ENCODE measurements around the gene ARHGEF12. TPM values are rescaled to one million over a fixed set of nuclear protein-coding genes. Genes with fewer than 3 reads are reported as not detected.

ARHGEF12 gene
- total and polyA plus RNA-seq, 2 experiments from 2014 or later = 9.0 to 38.9 TPM

DNA sequence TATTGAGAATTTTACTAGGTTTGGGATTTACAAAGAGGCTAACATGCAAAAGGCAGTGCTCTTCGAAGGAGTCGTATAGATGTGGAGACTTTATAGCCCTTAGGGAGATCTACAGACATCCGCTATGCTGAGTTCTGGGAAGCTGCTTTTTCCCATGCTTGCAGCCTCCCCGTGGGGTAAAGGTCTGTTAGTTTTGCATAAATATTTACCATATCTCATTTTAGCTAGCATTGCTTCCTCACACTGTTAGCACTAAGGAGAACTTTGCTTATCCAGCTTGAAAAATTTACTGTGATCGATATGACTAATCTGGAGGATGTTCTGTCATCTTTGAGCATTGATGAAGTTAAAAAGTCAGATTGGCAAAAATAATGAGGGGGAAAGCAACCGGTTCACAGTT, 18.6 kb downstream of the ARHGEF12 start:
- Histone ChIP-seq H3K9me2 (ENCODE audit: insufficient read depth) (peaks cover 8% of the 10 kb centered on the region; the same call in 1 of the 2 replicates), H3K4me1 (ENCODE audit: insufficient read depth) (no peaks in the 10 kb centered on the region), H3K27ac (ENCODE audit: low read depth) (no peak overlapping the region), H3K4me3 (no peak overlapping the region), H3F3A (replicated peaks; ENCODE audit: low read depth) (no peaks in the 10 kb centered on the region), H3K36me3 (ENCODE audit: insufficient read depth) (no peaks in the 10 kb centered on the region), H3K27me3 (ENCODE audit: insufficient read depth) (no peaks in the 10 kb centered on the region), H3K4me2 (no peak overlapping the region), H4K20me1 (replicated peaks; ENCODE audit: insufficient read depth) (no peaks in the 10 kb centered on the region; the same call in 1 of the 2 replicates), H2AFZ (no peak overlapping the region), H3K79me2 (replicated peaks; ENCODE audit: insufficient read depth) (peaks cover 90% of the 10 kb centered on the region)
- peak; percentile 54 for ATAC-seq
- Mint-ChIP-seq H3K36me3 (ENCODE audit: low read depth) (peaks cover 4% of the 10 kb centered on the region; the same call in 2 of the 3 replicates), H3K4me1 (peaks cover 25% of the 10 kb centered on the region), H3K4me3 (no peak overlapping the region), H3K9me3 (peaks cover under 1% of the 10 kb centered on the region; the same call in 1 of the 3 replicates), H3K27ac (no peak overlapping the region; the same call in 1 of the 2 replicates), H3K27me3 (ENCODE audit: insufficient read depth, low read depth, poor library complexity) (peaks cover 2% of the 10 kb centered on the region)
- no peak for DNase-seq (ENCODE audit: low spot score)
- TF ChIP-seq, protein P1, sequence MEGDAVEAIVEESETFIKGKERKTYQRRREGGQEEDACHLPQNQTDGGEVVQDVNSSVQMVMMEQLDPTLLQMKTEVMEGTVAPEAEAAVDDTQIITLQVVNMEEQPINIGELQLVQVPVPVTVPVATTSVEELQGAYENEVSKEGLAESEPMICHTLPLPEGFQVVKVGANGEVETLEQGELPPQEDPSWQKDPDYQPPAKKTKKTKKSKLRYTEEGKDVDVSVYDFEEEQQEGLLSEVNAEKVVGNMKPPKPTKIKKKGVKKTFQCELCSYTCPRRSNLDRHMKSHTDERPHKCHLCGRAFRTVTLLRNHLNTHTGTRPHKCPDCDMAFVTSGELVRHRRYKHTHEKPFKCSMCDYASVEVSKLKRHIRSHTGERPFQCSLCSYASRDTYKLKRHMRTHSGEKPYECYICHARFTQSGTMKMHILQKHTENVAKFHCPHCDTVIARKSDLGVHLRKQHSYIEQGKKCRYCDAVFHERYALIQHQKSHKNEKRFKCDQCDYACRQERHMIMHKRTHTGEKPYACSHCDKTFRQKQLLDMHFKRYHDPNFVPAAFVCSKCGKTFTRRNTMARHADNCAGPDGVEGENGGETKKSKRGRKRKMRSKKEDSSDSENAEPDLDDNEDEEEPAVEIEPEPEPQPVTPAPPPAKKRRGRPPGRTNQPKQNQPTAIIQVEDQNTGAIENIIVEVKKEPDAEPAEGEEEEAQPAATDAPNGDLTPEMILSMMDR (conservative IDR thresholded peaks at IDR 0.05; ENCODE audit: low read depth in 2 of 2) = no peak
- TF ChIP-seq NANOG (IDR thresholded peaks at IDR 0.05; ENCODE audit: borderline replicate concordance) = no peak
- TF ChIP-seq CREB1 (CRISPR knock-in tag; IDR thresholded peaks at IDR 0.05; ENCODE audit: low read depth) = no peak
- TF ChIP-seq, protein P2, sequence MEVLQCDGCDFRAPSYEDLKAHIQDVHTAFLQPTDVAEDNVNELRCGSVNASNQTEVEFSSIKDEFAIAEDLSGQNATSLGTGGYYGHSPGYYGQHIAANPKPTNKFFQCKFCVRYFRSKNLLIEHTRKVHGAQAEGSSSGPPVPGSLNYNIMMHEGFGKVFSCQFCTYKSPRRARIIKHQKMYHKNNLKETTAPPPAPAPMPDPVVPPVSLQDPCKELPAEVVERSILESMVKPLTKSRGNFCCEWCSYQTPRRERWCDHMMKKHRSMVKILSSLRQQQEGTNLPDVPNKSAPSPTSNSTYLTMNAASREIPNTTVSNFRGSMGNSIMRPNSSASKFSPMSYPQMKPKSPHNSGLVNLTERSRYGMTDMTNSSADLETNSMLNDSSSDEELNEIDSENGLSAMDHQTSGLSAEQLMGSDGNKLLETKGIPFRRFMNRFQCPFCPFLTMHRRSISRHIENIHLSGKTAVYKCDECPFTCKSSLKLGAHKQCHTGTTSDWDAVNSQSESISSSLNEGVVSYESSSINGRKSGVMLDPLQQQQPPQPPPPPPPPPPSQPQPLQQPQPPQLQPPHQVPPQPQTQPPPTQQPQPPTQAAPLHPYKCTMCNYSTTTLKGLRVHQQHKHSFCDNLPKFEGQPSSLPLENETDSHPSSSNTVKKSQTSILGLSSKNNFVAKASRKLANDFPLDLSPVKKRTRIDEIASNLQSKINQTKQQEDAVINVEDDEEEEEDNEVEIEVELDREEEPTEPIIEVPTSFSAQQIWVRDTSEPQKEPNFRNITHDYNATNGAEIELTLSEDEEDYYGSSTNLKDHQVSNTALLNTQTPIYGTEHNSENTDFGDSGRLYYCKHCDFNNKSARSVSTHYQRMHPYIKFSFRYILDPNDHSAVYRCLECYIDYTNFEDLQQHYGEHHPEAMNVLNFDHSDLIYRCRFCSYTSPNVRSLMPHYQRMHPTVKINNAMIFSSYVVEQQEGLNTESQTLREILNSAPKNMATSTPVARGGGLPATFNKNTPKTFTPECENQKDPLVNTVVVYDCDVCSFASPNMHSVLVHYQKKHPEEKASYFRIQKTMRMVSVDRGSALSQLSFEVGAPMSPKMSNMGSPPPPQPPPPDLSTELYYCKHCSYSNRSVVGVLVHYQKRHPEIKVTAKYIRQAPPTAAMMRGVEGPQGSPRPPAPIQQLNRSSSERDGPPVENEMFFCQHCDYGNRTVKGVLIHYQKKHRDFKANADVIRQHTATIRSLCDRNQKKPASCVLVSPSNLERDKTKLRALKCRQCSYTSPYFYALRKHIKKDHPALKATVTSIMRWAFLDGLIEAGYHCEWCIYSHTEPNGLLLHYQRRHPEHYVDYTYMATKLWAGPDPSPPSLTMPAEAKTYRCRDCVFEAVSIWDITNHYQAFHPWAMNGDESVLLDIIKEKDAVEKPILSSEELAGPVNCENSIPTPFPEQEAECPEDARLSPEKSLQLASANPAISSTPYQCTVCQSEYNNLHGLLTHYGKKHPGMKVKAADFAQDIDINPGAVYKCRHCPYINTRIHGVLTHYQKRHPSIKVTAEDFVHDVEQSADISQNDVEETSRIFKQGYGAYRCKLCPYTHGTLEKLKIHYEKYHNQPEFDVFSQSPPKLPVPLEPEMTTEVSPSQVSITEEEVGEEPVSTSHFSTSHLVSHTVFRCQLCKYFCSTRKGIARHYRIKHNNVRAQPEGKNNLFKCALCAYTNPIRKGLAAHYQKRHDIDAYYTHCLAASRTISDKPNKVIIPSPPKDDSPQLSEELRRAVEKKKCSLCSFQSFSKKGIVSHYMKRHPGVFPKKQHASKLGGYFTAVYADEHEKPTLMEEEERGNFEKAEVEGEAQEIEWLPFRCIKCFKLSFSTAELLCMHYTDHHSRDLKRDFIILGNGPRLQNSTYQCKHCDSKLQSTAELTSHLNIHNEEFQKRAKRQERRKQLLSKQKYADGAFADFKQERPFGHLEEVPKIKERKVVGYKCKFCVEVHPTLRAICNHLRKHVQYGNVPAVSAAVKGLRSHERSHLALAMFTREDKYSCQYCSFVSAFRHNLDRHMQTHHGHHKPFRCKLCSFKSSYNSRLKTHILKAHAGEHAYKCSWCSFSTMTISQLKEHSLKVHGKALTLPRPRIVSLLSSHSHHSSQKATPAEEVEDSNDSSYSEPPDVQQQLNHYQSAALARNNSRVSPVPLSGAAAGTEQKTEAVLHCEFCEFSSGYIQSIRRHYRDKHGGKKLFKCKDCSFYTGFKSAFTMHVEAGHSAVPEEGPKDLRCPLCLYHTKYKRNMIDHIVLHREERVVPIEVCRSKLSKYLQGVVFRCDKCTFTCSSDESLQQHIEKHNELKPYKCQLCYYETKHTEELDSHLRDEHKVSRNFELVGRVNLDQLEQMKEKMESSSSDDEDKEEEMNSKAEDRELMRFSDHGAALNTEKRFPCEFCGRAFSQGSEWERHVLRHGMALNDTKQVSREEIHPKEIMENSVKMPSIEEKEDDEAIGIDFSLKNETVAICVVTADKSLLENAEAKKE (CRISPR knock-in tag; IDR thresholded peaks at IDR 0.05) = no peak
- no peak for TF ChIP-seq ZNF331 (CRISPR knock-in tag; IDR thresholded peaks at IDR 0.05; ENCODE audit: low read depth)
- TF ChIP-seq POLR2AphosphoS5 (IDR thresholded peaks at IDR 0.05; ENCODE audit: low read depth) = no peak
- TF ChIP-seq EZH2 (IDR thresholded peaks at IDR 0.05; ENCODE audit: low read depth, unreplicated experiment) = no peak
- no peak for TF ChIP-seq EZH2phosphoT487 (IDR thresholded peaks at IDR 0.05; ENCODE audit: unreplicated experiment)
- no peak for TF ChIP-seq JUNB (IDR thresholded peaks at IDR 0.05; ENCODE audit: unreplicated experiment)
- TF ChIP-seq, protein P3, sequence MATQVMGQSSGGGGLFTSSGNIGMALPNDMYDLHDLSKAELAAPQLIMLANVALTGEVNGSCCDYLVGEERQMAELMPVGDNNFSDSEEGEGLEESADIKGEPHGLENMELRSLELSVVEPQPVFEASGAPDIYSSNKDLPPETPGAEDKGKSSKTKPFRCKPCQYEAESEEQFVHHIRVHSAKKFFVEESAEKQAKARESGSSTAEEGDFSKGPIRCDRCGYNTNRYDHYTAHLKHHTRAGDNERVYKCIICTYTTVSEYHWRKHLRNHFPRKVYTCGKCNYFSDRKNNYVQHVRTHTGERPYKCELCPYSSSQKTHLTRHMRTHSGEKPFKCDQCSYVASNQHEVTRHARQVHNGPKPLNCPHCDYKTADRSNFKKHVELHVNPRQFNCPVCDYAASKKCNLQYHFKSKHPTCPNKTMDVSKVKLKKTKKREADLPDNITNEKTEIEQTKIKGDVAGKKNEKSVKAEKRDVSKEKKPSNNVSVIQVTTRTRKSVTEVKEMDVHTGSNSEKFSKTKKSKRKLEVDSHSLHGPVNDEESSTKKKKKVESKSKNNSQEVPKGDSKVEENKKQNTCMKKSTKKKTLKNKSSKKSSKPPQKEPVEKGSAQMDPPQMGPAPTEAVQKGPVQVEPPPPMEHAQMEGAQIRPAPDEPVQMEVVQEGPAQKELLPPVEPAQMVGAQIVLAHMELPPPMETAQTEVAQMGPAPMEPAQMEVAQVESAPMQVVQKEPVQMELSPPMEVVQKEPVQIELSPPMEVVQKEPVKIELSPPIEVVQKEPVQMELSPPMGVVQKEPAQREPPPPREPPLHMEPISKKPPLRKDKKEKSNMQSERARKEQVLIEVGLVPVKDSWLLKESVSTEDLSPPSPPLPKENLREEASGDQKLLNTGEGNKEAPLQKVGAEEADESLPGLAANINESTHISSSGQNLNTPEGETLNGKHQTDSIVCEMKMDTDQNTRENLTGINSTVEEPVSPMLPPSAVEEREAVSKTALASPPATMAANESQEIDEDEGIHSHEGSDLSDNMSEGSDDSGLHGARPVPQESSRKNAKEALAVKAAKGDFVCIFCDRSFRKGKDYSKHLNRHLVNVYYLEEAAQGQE (IDR thresholded peaks at IDR 0.05; ENCODE audit: unreplicated experiment) = no peak
- TF ChIP-seq STAT1 (IDR thresholded peaks at IDR 0.05; ENCODE audit: unreplicated experiment) = no peak
- TF ChIP-seq, protein P4, sequence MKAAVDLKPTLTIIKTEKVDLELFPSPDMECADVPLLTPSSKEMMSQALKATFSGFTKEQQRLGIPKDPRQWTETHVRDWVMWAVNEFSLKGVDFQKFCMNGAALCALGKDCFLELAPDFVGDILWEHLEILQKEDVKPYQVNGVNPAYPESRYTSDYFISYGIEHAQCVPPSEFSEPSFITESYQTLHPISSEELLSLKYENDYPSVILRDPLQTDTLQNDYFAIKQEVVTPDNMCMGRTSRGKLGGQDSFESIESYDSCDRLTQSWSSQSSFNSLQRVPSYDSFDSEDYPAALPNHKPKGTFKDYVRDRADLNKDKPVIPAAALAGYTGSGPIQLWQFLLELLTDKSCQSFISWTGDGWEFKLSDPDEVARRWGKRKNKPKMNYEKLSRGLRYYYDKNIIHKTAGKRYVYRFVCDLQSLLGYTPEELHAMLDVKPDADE (IDR thresholded peaks at IDR 0.05) = no peak
- TF ChIP-seq ZNF114 (CRISPR knock-in tag; IDR thresholded peaks at IDR 0.05) = no peak
